Medulla oblongata (tissue), 1 donor: ENCODE data around the gene RARA.
A peak's percentile ranks its signal among the peaks of the same experiment; 100 is the strongest.
"Not testable (repeated sequence)": the region's sequence is repeated elsewhere in the genome, so short reads cannot be mapped to it uniquely, and the experiment has no call there.

Experiments
- DNase-seq: peaks from one replicate; pipeline ENCODE4 v3.0.0-alpha.2; 2015; ENCODE audit errors: extremely low spot score

RARA gene

GRCh38 chr17:40356990-40357881, 48.3 kb downstream of the RARA start:
- DNase-seq: no peak

GRCh38 chr17:40358323-40359038, 49.5 kb downstream of the RARA start:
- DNase-seq: peak; percentile 91

DNA sequence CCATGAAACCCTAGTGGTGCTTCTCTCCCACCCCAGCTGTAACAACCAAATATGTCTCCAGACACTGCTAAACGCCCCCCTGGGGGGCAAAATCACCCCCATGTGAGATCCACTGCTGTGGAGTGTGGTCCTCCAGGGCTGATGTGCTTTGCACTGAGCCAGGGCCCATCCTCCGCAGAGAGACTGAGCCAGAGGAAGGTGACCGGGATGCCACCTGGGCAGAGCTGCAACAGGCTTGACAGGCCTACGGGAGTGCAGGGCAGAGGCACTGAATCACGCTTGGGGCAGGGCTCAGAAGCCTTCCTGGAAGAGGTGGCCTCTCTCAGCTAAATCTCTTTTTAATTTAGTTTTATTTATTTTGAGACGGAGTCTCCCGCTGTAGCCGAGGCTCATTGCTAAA, 51.1 kb downstream of the RARA start:
- DNase-seq: no peak

- DNase-seq: no peak
Measured at GRCh38 chr17:40361063-40361924, 52.3 kb downstream of the RARA start.

DNA sequence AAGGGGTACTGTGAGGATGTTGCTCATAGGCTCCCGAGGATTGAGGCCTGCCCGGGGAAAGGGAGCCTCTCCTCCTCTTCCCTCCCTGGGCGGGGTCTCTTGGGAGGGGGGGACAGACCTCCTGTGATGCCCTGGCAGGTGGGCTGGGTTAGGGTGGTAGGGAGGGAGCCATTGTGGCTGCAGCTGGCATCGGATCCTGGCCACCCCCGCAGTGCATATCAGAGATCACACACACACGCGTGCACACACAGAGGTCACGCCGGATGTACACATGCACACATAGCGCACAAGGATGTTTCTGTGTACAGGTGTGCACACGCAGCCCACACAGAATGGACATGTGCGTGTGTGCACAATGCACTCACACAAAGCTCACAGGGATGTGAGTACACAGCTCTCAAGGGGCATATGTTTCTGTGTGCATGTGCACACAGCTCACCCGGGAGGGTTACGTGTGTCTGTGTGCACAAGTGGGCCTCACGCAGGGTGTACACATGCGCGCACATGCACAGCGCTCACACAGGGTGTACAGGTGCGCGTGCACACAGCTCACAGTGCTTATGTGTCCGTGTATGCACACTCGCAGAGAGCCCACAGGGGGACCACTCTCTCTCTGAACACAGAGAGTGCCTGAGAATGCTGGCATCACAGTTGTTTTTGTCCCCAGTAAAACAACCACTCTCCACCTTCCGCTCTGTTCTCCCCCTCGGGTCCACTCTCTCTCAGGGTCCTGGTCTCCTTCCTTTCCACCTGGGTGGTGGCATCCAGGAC, 53.1 kb downstream of the RARA start:
- no peak for DNase-seq

DNA sequence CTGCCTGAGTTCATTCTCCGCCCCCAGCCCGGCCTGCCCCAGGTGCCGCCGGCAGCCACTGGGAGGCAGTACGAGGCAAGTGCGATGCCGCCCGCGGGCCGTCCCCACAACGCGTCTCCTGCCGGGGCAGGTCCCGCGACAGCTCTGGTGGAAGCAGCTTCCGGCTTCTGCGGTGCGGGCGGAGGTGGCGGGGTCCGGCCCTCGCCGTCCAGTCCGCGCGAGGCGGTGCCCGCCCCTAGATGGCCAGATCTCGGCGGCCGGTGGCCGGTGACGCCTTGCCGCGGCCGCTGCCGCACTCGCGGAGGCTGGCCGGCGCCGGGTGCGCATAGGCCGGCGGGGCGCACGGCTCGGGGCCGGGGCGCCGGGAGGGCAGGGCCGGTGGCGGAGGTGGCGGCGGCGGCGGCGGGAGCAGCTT, 53.7 kb downstream of the RARA start:
- DNase-seq: no peak

DNA sequence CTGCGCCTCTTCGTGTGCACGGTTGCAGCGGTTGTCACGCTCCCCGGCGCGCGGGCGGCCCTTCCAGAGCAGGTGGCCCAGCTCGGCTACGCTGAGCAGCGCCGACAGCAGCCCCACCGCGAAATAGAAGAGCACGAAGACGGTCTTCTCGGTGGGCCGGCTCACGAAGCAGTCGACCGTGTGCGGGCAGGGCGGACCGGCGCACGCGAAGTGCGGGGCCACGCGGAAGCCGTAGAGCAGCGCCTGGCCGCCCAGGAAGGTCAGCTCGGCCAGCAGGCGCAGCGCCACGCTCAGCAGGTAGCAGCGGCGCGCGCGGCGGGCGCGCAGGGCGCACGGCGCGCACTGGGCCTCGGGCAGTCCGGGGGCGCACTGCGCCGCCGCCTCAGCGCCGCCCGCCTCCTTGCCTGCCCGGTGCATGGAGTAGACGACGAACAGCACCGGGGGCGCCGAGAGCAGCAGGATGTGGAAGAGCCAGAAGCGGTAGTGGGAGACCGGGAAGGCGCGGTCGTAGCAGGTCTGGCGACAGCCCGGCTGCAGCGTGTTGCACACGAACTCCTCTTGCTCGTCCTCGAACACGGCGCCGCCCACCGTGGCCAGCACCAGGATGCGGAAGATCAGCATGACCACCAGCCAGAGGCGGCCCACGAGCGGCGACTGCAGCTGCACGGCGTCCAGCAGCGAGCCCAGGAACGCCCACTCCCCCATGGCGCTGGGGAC, 54.3 kb downstream of the RARA start:
- no peak for DNase-seq

- no peak for DNase-seq
Measured at GRCh38 chr17:40364121-40364861, 55.3 kb downstream of the RARA start, which contains the start of gene GJD3. TSS of gene GJD3 (minus strand) at chr17:40364737. CDS start at chr17:40363815, 922 bp downstream.

DNA sequence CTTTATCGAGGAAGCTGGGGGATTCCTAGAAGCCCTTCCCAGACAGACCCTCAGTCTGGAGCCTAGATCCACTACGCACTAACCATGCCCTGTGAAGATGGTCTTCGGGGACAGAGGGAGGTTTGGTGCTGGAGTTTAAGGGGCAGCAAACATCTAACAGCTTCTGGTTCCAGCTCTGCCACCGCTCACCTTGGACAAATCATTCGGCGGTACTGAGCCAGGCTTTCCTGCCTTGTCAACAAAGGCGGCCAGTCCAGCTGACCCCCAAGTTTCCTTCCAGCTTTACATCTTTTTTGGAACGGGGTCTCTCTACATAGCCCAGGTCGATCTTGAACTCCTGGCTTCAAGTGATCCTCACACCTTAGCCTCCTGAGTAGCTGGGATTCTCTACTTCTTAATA, 55.9 kb downstream of the RARA start:
- DNase-seq: no peak

GRCh38 chr17:40366076-40366860, 57.3 kb downstream of the RARA start:
- no peak for DNase-seq

DNA sequence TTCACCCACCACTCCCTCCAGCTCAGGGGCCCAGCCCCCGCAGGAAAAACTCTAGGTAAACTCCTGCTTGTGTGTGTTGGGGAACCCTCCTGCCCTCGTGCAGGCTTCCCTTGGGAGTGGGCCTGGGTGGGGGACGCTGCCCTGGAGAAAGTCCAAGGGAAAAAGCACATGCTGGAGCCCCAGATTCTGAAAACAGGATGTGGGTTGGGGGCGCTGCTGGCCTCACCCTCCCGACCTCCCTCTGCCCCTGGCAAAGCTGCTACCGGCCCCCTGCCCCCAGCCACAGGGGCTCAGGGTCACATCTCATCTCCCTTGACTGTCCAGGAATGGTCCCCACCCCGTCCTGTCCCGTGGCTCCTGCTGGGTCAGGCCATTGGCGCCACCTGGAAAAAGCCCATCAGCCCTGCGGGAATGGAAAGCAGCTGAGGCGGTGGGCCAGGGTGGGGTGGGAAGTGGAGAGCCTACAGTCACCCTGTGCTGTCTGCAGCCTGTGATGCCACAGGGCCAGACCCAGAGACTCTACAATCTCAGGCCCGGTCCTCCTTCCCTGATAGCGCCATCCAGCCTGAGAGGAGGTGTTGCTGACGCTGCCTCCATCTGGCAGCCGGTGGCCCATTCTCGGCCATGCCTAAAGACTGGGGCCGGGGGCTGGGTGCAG, 58.0 kb downstream of the RARA start:
- DNase-seq: no peak

GRCh38 chr17:40367728-40368127, 58.7 kb downstream of the RARA start:
- not testable (repeated sequence) for DNase-seq

- DNase-seq: no peak
Measured at GRCh38 chr17:40369923-40370322, 60.9 kb downstream of the RARA start.

DNA sequence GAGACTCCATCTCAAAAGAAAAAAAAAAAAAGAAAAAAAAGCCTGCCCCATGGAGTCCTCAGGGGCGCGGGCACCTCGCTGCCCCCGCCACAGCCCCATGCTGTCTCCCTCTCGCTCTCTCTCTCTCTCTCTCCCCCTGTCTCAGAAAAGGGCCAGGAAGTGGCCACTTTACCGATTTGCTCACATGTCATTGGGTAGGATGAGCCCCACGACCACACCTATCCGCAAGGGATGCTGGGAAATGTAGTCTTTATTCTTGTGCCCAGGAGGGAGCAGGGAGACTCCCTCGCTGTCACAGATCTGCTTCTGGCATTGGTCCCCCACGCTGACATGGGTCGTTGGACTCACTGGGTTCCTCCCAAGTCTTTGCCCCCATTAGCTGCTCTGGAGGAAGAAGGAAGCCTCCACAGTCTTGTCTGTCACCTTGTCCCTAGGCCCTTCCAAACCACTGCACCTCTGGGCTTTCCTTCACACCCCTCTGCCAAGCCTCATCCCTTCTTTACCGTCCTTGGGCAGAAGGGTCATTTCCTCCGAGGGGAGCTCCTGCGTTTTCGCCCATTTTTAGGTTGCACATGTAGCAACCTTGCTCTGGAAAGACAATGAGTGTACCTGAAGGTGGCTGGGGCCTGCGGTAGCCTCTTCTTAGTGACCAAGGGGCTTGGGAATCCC, 62.4 kb downstream of the RARA start:
- no peak for DNase-seq

DNA sequence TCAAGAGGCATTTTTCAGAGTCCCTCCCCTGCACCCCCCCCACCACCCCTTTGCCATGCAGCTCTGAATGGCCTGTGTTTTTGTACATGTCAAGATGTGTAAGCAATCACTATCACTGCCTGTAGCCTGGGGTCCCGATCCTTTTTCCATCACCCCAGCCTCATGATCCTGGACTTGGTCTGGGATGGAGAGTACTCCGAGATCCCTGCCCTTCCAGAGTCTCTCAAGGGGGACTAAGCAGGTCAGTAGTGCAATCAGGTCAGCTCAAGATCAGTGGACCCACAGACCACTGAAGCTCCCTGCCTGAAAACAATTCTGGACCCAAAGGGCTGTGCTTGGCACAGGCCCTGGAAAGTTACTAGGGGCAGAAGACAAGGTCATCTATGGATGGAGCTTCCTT, 63.1 kb downstream of the RARA start:
- DNase-seq: no peak

- not testable (repeated sequence) for DNase-seq
Measured at GRCh38 chr17:40372644-40373043, 63.7 kb downstream of the RARA start.

DNA sequence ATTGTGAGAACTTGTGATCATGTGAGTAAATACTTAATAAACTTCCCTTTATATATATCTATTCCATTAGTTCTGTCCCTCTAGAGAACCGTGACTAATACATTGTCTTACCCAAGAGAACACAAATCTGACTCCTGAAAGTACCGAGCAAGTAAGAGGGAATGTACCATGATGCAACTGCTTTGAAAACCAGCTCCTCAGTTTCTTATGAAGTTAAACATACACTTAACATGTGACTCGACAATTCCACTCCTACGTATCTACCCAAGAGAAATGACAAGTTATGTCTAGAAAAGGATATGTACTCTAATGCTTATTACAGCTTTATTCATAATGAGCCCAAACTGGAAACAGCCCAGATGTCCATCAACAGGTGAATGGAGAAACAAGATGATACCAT, 64.3 kb downstream of the RARA start:
- DNase-seq: no peak

DNA sequence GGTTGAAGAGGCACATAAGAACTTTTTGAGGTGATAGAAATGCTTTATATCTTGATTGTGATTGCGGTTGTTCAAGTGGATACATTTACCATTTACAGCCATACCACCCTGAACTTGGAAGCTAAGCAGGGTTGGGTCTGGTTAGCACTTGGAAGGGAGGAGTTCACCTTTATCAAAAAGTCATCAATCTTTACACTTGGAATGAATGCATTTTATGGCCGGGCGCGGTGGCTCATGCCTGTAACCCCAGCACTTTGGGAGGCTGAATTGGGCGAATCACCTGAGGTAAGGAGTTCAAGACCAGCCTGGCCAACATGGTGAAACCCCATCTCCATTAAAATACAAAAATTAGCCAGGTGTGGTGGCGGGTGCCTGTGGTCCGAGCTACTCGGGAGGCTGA, 65.0 kb downstream of the RARA start:
- DNase-seq: no peak
